GOT3 (cell line): ENCODE data around the gene OR4F17.
"Not testable (repeated sequence)": the region's sequence is repeated elsewhere in the genome, so short reads cannot be mapped to it uniquely, and the experiment has no call there.

Experiments
- DNase-seq: peaks from one replicate; lab custom pipeline; 2025; ENCODE audit warnings: mixed read lengths; lab: John Stamatoyannopoulos, UW

Gene OR4F17, protein sequence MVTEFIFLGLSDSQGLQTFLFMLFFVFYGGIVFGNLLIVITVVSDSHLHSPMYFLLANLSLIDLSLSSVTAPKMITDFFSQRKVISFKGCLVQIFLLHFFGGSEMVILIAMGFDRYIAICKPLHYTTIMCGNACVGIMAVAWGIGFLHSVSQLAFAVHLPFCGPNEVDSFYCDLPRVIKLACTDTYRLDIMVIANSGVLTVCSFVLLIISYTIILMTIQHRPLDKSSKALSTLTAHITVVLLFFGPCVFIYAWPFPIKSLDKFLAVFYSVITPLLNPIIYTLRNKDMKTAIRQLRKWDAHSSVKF

DNA sequence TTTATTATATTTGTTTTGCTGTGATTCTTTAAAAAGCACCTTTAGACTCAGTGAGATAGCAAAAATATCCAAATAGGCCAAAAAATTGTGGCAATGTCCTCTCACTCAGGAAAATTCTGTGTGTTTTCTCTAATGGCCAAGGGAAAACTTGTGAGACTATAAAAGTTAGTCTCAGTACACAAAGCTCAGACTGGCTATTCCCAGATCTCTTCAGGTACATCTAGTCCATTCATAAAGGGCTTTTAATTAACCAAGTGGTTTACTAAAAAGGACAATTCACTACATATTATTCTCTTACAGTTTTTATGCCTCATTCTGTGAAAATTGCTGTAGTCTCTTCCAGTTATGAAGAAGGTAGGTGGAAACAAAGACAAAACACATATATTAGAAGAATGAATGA lies at the start of gene OR4F17:
OR4F17 (plus strand) TSS at position 301 of the 400 bp plus-strand sequence. CDS start 3,575 bp downstream, outside the sequence.
- not testable (repeated sequence) for DNase-seq

DNA sequence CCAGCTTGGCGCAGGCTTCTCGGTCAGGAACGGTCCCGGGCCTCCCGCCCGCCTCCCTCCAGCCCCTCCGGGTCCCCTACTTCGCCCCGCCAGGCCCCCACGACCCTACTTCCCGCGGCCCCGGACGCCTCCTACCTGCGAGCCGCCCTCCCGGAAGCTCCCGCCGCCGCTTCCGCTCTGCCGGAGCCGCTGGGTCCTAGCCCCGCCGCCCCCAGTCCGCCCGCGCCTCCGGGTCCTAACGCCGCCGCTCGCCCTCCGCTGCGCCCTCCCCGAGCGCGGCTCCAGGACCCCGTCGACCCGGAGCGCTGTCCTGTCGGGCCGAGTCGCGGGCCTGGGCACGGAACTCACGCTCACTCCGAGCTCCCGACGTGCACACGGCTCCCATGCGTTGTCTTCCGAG lies 36.1 kb upstream of the OR4F17 start:
- not testable (repeated sequence) for DNase-seq

DNA sequence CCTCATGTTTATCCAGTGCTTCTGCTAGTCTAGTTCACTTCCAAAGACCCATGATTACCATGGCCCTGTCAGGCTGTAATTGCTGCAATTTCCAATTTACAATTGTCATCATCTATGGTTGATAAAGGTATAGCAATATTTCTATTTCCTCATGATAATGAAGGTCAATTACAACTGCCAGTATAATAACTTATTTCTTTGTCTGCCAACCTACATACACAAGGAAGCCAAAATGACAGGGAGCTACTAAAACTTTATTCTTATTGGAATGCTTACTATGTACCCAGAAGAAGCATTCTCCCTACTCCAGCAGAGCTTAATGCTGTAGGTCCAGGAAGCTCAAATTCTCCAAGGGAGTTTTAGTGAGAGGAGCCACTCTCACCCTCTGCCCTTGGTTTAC lies 24.0 kb upstream of the OR4F17 start:
- DNase-seq, result not testable (repeated sequence)

DNA sequence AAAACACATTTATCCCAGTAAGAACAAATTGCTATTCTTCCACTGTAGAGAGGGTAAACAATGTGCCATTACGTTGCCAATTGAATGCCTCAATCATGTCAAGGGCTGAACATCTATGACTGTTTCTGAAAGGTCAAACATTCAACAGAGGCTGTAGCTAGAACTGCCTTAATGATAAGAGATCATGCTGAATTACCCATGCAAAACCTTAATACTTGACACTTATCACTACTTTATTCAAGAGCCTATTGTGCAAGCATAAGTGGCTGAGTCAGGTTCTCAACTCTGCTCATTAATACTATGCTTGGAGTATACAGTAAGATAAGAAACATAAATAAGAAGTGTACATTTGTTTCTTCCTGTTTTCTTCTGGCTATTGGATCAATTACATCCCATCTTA lies 23.3 kb upstream of the OR4F17 start:
- DNase-seq, result not testable (repeated sequence)

DNA sequence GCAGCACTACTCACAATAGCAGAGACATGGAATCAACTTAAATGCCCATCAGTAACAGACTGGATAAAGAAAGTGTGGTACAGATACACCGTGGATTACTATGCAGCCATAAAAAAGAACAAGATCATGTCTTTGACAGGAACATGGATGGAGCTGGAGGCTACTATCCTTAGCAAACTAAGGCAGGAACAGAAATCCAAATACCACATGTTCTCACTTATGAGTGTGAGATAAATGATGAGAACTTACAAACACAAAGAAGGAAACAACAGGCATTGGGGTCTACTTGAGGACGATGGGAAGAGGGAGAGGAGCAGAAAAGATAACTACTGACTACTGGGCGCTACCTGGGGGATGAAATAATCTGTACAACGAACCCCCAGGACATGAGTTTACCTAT lies 16.2 kb upstream of the OR4F17 start:
- DNase-seq, result not testable (repeated sequence)

DNA sequence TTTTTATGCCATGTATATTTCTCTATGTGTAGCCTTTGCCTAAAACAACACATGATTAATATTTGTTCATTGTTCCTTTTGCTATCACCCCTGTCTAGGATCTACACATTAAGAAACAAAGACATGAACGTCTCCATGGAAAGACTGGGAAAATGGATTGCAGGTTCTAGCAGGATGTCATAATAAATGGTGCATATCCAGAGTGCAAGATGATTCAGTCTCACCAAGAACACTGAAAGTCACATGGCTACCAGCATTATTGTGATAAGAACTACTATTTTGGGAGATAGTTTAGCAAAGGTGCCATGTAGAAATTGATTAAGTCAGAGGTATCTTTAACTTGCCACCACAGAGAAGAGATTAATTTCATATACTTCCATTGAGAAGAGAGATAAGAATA lies 12.1 kb upstream of the OR4F17 start:
- not testable (repeated sequence) for DNase-seq

DNA sequence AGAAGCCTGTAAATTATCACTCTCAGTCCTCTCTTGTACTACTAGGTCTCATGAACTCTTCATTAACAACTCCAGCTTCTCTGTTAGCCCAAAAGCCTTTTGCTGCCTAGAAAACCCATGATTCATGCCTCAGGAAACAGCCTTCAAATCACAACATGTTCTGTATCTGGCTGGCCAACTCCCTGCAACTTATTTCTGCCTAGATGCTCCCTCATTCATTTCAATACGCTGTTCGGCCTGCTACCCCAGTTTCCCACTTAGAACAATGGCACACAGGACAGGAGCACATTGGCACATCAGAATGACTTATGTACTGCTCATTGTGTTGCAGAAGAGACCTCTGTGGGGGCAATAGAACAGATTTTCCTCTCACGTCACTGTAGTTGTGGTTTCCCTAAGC lies 9.3 kb upstream of the OR4F17 start:
- DNase-seq, result not testable (repeated sequence)

DNA sequence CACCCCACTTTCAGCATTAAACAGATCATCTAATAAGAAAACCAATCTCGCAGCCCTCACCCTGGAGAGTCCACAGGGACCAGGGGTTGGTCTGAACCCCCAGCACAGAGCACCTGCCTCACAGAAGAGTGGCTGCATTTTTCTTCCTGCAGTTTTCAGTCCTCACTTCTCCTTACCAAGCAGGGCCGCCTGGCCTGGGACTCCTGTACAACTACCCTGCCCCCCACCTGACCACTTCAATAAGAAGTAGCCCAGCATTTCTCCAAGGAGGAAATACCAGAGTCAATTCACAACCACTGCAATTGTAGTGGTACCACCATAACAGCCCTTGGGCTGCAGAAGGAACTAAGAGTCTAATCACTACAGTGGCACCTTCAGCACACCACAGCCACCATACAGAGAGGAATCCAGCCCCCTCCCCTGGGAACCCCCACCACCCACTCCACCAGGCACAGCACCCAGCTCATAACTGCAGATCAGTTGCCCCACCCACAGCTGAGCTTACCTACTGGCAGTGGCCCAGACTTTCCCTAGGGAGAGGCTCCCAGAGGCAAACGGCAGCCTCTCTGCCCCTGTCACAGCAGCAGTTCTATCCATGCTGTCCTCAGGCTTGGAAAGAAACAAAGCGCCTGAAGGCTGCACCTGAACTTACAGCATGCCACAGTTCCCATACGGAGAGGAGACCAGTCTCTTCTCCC lies 13.7 kb downstream of the OR4F17 start:
- not testable (repeated sequence) for DNase-seq
